ENCODE data around the gene SLC30A5.
"Not testable (repeated sequence)": the region's sequence is repeated elsewhere in the genome, so short reads cannot be mapped to it uniquely, and the experiment has no call there.

SLC30A5 gene

GRCh38 chr5:69093771-69094482 lies at the start of gene SLC30A5:
Gene SLC30A5 (plus strand): TSS chr5:69094014. CDS start chr5:69094256, 242 bp downstream.
- peak; percentile 100 for DNase-seq

DNA sequence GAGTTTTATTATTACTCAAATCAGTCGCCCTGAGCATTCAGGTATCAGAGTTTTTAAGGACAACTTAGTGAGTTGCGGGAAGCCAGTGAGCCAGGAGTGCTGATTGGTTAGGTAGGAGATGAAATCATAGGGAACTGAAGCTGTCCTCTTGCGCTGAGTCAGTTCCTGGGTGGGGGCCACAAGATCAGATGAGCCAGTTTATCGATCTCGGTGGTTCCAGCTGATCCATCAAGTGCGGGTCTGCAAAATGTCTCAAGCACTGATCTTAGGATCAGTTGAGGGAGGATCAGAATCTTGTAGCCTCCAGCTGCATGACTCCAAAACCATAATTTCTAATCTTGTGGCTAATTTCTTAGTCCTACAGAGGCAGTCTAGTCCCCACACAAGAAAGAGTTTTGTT lies 48.6 kb upstream of the SLC30A5 start:
- DNase-seq, result not testable (repeated sequence)

GRCh38 chr5:69046375-69046957 lies 47.3 kb upstream of the SLC30A5 start:
- no peak for DNase-seq

DNA sequence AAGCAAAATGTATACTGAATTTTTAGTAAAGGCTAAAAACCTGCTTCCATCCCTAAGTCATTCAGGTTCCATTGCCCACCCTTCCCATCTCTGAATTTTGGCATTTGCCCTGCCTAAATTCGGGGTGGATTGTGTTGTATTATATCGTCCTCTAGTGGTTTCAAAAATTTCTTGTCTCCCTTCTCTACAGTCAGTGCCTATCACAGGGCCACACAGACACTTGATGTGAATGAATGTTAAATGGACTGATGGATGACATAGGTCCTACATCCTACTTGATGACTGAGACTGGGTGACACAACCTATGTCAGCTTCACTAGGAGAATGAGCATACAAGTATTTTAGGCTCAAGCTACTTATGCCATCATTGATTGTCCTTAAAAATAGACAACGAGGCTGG lies 45.6 kb upstream of the SLC30A5 start:
- DNase-seq, result no peak

DNA sequence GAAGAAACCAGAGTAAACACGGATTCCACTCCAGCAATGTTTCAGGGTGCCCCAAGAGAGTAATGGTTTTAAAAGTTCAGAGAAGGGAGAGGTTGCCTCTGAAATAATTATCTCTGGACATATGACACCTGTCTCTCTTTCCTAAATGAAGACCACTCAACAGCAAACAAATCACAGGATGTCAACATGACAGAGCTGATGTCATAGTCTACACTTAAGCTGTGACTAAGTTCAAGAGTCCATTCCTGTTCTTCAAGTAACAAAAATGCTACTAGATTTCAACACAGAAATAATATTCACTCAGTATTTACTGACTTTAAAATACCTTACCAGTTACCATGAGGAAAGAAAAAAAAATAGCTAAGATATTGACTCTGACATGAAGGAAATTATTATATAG lies 44.7 kb upstream of the SLC30A5 start:
- no peak for DNase-seq

GRCh38 chr5:69049796-69050195 lies 44.0 kb upstream of the SLC30A5 start:
- DNase-seq, result no peak

DNA sequence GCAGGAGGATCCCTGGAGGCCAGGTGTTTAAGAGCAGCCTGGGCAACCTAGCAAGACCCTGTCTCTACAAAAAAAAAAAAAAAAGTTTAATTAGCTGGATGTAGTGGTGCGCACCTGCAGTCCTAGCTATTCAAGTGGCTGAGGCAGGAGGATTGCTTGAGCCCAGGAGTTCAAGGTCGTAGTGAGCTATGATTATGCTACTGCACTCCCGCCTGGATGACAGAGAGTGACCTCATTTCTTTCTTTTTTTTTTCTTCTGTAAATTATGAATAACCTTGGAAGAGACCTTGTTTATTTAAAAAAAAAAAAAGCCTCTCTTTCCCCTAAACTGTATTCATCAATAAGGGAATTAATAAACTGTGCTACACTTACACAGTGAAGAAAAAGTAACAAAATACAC lies 43.6 kb upstream of the SLC30A5 start:
- DNase-seq, result no peak

DNA sequence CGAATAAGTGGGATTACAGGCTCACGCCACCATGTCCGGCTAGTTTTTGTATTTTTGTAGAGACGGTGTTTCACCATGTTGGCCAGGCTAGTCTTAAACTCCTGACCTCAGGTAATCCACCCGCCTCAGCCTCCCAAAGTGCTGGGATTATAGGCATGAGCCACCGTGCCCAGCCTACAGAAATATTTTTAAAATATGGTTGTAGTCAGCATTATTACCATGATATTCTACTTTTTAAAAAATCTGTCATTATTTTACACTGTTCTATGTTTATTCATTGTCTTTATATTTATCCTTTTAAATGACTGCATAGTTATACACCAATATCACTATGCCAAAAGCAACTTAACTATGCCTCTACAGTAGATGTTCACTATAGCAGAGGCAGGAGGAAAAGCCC lies 41.6 kb upstream of the SLC30A5 start:
- DNase-seq, result no peak

- no peak for DNase-seq
Measured at GRCh38 chr5:69074664-69075521, 18.9 kb upstream of the SLC30A5 start.

GRCh38 chr5:69075522-69076179 lies 18.2 kb upstream of the SLC30A5 start:
- no peak for DNase-seq

- no peak for DNase-seq
Measured at GRCh38 chr5:69078921-69079540, 14.8 kb upstream of the SLC30A5 start.

- DNase-seq, result no peak
Measured at GRCh38 chr5:69079556-69079955, 14.3 kb upstream of the SLC30A5 start.

DNA sequence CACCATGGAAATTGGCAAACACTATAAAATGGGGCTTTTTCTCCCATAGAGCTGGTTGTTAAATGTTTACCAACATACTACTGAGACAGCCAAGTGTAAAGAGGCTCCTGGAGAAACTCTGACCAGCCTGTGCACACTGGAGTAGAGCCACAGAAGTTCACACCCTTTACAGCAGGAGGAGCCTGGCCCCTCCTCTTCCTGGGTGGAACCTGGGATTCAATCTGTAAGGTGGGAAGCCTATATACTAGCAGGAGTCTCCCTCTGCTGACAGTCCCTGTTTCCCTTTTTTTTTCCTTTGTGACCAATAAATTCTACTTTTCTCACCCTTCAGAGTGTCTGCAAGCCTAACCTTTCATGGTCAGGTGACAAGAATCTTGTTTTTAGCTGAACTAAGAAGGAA lies 10.4 kb upstream of the SLC30A5 start:
- DNase-seq, result no peak

- no peak for DNase-seq
Measured at GRCh38 chr5:69084195-69084594, 9.6 kb upstream of the SLC30A5 start.

- DNase-seq, result no peak
Measured at GRCh38 chr5:69084903-69085302, 8.9 kb upstream of the SLC30A5 start.

DNA sequence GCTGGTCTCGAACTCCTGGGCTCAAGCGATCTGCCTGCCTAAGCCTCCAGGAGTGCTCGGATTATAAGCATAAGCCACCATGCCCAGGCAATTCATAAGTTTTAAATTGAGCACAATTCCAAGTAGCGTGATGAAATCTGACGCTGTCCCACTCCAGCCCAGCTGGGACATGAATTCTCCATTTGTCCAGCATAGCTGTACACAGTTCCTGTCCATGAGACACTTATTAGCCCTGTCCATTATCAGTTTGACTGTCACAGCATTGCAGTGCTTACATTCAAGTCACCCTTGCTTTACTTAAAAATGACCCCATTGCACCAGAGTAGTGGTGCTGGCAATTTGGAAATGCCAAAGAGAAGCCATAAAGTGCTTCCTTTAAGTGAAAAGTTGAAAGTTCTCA lies 7.6 kb upstream of the SLC30A5 start:
- DNase-seq, result no peak

DNA sequence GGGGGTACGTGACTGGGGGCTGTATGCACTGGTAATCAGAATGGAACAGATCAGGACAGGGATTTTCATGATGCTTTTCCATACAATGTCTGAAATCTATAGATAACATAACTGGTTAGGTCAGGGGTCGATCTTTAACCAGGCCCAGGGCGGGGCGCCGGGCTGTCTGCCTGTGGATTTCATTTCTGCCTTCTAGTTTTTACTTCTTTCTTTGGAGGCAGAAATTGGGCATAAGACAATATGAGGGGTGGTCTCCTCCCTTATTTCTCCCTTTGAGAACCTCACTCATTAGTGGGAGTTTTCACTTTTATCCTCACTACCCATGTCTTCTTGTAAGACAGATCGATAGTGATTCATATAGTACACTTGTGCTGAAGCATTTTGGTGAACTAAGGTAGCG lies 5.8 kb upstream of the SLC30A5 start:
- not testable (repeated sequence) for DNase-seq

GRCh38 chr5:69090158-69090557 lies 3.7 kb upstream of the SLC30A5 start:
- DNase-seq, result no peak

GRCh38 chr5:69091771-69092170 lies 2.0 kb upstream of the SLC30A5 start:
- no peak for DNase-seq

- DNase-seq, result no peak
Measured at GRCh38 chr5:69092969-69093368, 845 bp upstream of the SLC30A5 start.

GRCh38 chr5:69099302-69099701 lies 5.5 kb downstream of the SLC30A5 start:
- no peak for DNase-seq

- DNase-seq, result no peak
Measured at GRCh38 chr5:69103521-69103920, 9.7 kb downstream of the SLC30A5 start.

Measured in CD4-positive, alpha-beta T cell treated with Interleukin-4 for 4 hours (primary cell).